Stimulated activated CD8-positive, alpha-beta memory T cell treated with anti-CD3 and anti-CD28 coated beads, Interleukin-15, amount 100 ng/mL, for 4 hours (primary cell): Measurements from ENCODE around the gene RGMA.

ENCODE experiments used
- DNase-seq, 2 donors: peaks; one replicate each; pipeline ENCODE4 v3.0.0-alpha.2; 2020; ENCODE audit warnings: low read depth in 2 of 2

RGMA gene

DNA sequence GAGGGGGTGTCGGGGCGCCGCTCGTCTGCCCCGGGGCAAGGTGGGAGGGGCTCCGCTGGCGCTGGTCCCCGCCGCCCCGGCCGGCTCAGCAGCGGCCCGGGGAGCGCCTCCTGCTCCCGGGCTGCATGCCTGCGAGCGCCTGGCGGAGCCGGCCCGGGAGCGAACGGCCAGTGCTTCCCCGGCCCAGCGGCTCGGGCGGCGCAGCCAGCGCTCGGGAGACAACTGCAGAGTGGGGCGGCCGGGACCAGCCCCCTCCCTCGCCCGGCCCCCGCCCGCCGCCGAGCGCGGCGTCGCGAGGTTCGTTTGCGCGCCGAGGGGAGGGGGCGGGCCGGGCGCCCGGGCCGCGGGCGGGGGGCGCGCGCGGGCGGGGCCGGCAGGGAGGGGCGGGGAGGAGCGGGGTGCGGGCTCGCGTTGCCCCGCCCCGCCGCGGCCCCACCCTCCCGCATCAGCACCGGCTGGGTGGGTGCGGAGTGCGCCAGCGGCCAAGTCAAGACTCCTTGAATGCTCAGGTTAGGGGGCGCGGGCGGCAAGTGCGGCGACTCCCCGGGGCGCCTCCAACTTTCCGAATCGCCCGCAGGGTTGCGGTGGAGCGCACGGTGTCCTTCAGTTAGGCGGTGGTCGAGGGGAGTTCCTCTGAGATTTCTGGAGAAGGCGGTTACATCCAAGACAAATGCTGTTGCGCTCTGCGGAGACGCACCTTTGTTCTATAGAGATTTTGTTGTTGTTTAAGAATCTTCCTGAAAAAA lies at the start of gene RGMA:
RGMA (minus strand) TSS at position 231 of the 746 bp plus-strand sequence. CDS start 279 bp downstream, outside the sequence.
- DNase-seq = no peak

DNA sequence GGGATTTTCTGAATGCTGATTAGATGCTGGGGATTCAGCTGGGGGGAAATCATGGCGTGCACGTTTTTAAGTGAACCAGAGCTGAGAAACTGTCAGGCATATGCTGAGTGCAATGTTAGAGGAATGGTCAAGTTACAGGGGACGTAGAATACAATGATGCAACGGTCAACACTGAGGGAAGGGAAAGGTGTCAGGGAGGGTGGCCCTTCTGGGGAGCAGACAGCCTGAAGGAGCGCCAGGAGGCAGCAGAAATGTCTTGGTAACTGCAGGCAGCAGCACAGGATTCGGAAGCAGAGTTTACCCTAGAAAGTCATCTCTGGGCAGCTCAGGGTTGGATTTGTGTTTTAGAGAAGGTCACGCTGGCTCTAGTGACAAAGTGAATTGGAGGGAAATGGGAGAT lies 47.6 kb upstream of the RGMA start:
- DNase-seq = no peak

DNA sequence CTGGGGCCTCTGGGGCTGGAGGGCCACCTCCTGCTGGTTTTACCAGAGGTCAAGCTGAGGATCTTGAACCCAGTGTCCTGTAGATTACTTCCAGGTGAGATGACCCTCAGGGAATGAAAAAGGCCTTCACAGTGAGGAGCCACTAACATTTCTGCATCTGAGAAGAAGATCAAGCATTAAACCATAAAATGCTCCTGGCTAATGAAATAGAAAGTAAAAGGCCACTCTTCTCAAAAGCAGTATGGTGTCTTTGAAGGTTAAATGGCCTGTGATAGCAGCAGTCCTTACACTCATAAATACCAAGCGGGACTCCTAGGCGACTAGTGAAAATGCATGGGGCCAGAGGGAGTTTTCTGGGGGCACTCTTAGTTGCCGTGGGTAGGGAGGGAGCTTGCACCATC lies 47.0 kb upstream of the RGMA start:
- no peak for DNase-seq

DNA sequence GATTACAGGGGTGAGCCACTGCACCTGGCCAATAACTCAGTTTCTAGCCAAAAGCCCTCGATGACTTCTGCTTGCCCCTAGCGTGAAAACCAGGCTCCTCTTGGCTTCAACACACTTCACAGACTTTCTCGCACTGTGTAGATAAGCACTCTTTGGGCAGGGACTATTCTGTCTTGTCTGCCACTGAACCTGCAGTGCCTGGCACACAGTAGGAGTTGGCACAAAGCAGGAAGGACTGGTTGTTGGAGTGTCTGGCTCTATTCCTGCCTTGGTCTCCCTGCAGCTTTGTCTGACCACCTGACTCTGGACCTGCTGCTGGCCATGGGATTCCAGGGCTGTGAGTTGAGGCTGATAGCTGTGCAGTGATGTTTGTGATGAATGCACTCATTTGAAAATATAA lies 46.4 kb upstream of the RGMA start:
- DNase-seq = no peak

- DNase-seq = no peak
These were observed 42.6 kb upstream of the RGMA start for GRCh38 chr15:93131485-93132095.

GRCh38 chr15:93129702-93130488 lies 40.9 kb upstream of the RGMA start:
- no peak for DNase-seq

GRCh38 chr15:93127286-93127685 lies 38.3 kb upstream of the RGMA start:
- no peak for DNase-seq

- no peak for DNase-seq
These were observed 37.6 kb upstream of the RGMA start for GRCh38 chr15:93126599-93126998.

- no peak for DNase-seq
These were observed 37.1 kb upstream of the RGMA start for GRCh38 chr15:93126148-93126547.

GRCh38 chr15:93124126-93124525 lies 35.1 kb upstream of the RGMA start:
- no peak for DNase-seq

DNA sequence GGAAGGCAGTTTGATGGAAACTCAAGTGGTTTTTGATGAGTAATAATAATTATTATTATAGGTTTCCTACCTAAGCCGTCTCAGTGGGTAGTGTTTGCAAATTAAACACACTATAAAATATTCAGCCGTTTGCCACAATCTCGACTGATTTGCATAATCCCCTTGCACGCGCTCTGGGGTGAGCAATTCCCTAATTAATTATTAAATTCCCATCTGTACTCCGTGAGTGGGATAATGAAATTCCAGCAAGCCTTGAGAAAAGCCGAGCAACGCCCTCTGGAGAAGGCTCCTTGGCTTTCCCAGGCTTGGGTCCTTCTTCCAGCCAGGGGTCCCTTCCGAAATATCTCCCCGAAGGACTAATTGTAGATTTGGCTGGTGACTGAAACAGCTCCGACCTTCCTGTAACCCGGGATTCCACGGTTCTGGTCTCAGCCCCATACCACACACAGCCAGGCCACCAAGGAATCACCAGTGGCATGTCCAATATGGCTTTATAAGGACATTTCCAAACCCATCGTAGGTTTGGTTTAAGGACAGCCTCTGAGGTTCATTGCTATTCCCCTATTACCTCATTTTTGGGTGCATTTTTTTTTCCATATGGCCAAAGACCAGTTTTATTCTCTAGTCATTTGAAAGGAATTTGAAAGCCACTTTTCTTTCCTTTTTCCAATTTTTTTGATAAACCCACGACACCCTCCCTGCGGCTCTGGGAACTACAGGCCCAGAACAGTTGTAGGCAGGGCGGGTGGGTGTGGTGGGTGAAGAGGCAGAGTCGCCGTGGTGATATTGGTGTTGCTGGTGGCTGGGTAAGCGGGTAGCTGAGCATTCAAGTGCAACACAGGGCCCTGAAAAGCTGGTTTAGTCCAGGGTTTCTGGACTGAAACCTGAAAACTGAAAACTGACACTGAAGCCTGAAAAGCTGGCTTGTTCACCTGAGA lies 33.2 kb upstream of the RGMA start:
- DNase-seq = no peak

DNA sequence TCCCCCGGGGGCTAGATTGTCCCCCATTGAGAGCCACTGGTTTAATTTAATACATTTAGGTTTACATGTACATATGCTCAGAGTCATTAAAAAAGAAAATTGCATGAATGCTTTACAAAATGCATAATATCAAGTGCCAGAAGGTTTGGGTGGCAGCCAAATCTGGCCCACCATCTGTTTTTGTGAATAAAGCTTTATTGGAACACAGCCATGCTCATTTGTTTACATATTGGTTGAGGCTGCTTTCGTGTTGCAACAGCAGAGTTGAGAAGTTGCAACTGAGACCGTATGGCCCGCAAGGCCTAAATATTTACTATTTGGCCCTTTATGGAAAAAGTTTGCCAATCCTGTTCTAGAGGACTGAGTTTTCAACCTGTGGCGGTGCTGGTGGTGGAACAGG lies 32.1 kb upstream of the RGMA start:
- no peak for DNase-seq

DNA sequence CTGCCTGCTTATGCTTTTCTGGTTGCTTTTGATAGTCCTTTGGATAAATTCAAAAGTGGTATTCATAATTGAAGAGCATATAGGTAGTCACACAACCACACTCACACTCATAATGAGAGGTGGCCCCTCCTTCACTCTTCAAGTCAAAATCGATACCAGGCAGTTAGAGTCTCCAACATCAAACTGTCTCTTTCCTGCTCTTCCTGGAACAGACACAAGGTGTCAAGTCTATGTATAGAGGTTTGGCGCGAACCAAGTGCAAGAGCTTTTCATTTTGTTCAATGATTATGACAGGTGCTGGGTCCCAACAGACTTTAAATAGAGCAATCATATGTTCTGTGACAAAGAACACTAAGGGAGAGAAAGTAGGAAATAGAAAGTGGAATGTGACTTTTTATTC lies 29.9 kb upstream of the RGMA start:
- no peak for DNase-seq

GRCh38 chr15:93111451-93111850 lies 22.4 kb upstream of the RGMA start:
- no peak for DNase-seq

DNA sequence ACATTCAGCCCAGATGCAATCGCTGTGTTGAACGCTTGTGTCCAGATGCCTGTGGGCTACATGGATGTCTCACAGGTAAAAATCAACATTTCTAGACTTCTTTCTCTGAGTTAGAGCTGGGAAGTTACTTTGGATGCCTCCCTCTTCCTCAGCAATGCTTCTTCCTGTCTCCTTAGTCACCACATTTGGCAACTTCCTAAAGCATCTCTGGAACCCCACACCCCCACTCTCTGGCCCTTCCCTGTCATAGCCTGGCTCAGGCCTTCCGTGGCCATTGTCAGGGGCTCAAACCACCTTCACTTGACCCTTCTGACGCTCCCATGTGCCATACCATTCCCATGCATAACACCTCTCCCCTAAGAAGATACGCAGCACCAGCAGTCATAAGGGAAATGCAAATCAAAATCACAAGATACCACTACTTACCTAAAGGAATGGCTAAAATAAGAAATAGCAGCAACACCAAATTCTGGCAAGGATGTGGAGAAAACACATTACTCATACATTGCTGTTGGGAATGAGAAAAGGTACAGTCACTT lies 21.6 kb upstream of the RGMA start:
- DNase-seq = no peak

GRCh38 chr15:93109336-93110102 lies 20.5 kb upstream of the RGMA start:
- no peak for DNase-seq

DNA sequence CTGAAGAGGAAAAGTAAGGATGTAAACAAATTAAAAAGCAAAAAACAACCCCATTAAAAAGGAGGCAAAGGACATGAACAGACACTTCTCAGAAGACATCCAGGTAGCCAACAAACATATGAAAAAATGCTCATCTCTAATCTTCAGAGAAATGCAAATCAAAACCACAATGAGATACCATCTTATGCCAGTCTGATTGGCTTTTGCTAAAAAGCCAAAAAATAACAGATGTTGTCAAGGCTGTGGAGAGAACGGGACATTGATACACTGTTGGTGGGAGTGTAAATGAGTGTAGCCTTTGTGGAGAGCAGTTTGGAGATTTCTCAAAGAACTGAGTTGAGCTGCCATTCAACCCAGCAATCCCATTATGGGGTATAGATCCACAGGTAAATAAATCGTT lies 18.6 kb upstream of the RGMA start:
- no peak for DNase-seq

- DNase-seq = no peak
These were observed 16.5 kb upstream of the RGMA start for GRCh38 chr15:93105485-93105884.

GRCh38 chr15:93103823-93104222 lies 14.8 kb upstream of the RGMA start:
- no peak for DNase-seq

- DNase-seq = no peak
These were observed 13.2 kb upstream of the RGMA start for GRCh38 chr15:93102211-93102610.

- no peak for DNase-seq
These were observed 4.8 kb upstream of the RGMA start for GRCh38 chr15:93093765-93094164.
